Right lobe of liver (tissue), 6 donors: Measurements from ENCODE around the gene RASGRP3. TPM values are rescaled to one million over a fixed set of nuclear protein-coding genes. Genes with fewer than 3 reads are reported as not detected.
"Not testable (repeated sequence)": the region's sequence is repeated elsewhere in the genome, so short reads cannot be mapped to it uniquely, and the experiment has no call there.

Source experiments
- ATAC-seq, 4 donors: fragments of 200-7000 bp; cut with Tn5 transposase; one replicate each; pipeline ENCODE4 v1.9.1; 2020; ENCODE audit warnings: mild to moderate bottlenecking in 4 of 4, moderate library complexity in 4 of 4
- DNase-seq, 3 donors: peaks; one replicate each; pipeline ENCODE4 v3.0.0-alpha.2; 2020
- H3K27ac ChIP-seq, 3 donors: fragments of 200-600 bp; one replicate each; pipeline ENCODE4 v1.8.0; 2022
- H3K27me3 ChIP-seq, 2 donors: fragments of 200-600 bp; one replicate each; pipeline ENCODE4 v1.8.0; 2022
- H3K36me3 ChIP-seq, 4 donors: fragments of 200-600 bp; sonication (generic) in 1 of 4; one replicate each; pipeline versions ENCODE4 v1.5.1 to v1.8.0; 2017 to 2022; ENCODE audit warnings: control low read depth in 1 of 4
- H3K4me1 ChIP-seq, 4 donors: fragments of 200-600 bp; sonication (generic) in 1 of 4; one replicate each; pipeline versions ENCODE4 v1.5.1 to v1.8.0; 2017 to 2022; ENCODE audit warnings: control low read depth in 1 of 4
- H3K4me3 ChIP-seq, 3 donors: fragments of 200-600 bp; one replicate each; pipeline ENCODE4 v1.8.0; 2022
- H3K9me3 ChIP-seq, 4 donors: fragments of 200-600 bp; sonication (generic) in 1 of 4; one replicate each; pipeline versions ENCODE4 v1.5.1 to v1.8.0; 2017 to 2022; ENCODE audit warnings: control low read depth in 1 of 4
- POLR2A ChIP-seq: fragments of 450-650 bp; IDR thresholded peaks from one replicate; pipeline ENCODE4 v1.6.1; 2017; ENCODE audit warnings: antibody characterized with exemption, mild to moderate bottlenecking
- WGBS: methylation state at CpG from one replicate; pipeline ENCODE4 v1.1.6; 2018; ENCODE audit warnings: low coverage, low lambda C conversion rate; ENCODE audit not compliant: insufficient coverage; ENCODE audit errors: missing lambda C conversion rate; 5-methylcytosine and 5-hydroxymethylcytosine counted together
- intact Hi-C, 2 donors: fragments of 100-400 bp; cut with DNase I; formaldehyde crosslinking; loops; one replicate each; pipeline versions ENCODE4 v1.11.2 to v1.14.1; 2022
- total RNA-seq, 6 experiments: library from RNA; depleted of rRNA in 2 of 6; stranded (reverse); fragments of >200 nt in 2 of 6; fragmentation: NEBNext Ultra II Directional in 3 of 6; extraction: Animal tissue kit (Norgen Biotek cat#: 25700) in 3 of 6; gene quantifications; one replicate each; pipeline versions ENCODE4 v1.1.0 to v1.2.4, GENCODE V29; 2016 to 2023
- TF ChIP-seq, protein P1 (sequence below), 4 donors: fragments of 200-600 bp in 3 of 4; fragments of 450-650 bp in 1 of 4; IDR thresholded peaks; one replicate each; pipeline versions ENCODE4 v1.5.1 to v1.8.0; 2016 to 2022; ENCODE audit warnings: antibody characterized with exemption in 4 of 4, mild to moderate bottlenecking in 2 of 4
- donor health status: DM: no; HTN: yes; CAD: no.
- donor health status: DM: no; HTN: no; CAD: no.
- donor health status: DM: no; HTN: no; CAD: no.
- donor health status: DM: no; HTN: yes; CAD: no.
- donor health status: DM: no; HTN: yes; CAD: no.

RASGRP3 gene
- total RNA-seq, 6 experiments from 2014 or later: 3.0 to 11.5 (median 5.0) TPM

DNA sequence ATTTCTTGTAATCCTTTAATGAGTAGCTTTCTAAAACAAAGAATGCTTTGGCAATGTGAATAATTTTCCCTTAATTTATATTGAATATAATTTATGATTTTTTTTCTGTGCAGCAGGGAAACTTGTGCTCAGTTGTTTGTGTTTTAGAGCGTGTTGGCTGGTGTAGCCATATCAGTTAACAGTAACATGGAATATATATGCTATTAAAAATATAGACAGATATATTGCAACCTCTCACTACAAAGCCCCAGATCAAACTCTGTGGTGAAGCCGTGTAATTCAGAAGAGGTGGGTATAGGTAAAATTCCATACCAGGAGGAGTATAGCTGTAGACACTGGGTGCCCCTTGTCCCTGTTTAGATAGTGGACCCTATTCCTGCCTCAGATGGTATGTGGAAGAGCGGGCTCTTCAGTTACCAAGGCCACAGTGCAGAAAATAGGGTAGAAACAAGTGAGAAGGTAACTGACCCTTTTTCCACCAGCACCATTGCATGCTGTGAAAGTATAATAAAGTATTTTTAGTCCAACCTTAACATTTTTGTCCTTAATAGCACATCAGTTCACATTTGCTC is 18.1 kb upstream of the RASGRP3 start:
- Histone ChIP-seq H3K36me3 (no peaks in the 10 kb centered on the region), H3K4me3 (no peak overlapping the region), H3K27me3 (no peaks in the 10 kb centered on the region), H3K4me1 (peaks cover 0 to 14% (median 6%) of the 10 kb centered on the region in 4 donors), H3K27ac (peak overlapping the region in 2 of 3 donors; percentile 38 to 86), H3K9me3 (no peaks in the 10 kb centered on the region)
- peak in 2 of 4 donors; percentile 18 for ATAC-seq
- intact Hi-C loops: no loop called here
- 65% methylated on average over 3 of the region's 3 CpGs for WGBS
- TF ChIP-seq POLR2A: no peak
- TF ChIP-seq, protein P1, sequence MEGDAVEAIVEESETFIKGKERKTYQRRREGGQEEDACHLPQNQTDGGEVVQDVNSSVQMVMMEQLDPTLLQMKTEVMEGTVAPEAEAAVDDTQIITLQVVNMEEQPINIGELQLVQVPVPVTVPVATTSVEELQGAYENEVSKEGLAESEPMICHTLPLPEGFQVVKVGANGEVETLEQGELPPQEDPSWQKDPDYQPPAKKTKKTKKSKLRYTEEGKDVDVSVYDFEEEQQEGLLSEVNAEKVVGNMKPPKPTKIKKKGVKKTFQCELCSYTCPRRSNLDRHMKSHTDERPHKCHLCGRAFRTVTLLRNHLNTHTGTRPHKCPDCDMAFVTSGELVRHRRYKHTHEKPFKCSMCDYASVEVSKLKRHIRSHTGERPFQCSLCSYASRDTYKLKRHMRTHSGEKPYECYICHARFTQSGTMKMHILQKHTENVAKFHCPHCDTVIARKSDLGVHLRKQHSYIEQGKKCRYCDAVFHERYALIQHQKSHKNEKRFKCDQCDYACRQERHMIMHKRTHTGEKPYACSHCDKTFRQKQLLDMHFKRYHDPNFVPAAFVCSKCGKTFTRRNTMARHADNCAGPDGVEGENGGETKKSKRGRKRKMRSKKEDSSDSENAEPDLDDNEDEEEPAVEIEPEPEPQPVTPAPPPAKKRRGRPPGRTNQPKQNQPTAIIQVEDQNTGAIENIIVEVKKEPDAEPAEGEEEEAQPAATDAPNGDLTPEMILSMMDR (IDR thresholded peaks at IDR 0.05): no peak
- DNase-seq: no peak

DNA sequence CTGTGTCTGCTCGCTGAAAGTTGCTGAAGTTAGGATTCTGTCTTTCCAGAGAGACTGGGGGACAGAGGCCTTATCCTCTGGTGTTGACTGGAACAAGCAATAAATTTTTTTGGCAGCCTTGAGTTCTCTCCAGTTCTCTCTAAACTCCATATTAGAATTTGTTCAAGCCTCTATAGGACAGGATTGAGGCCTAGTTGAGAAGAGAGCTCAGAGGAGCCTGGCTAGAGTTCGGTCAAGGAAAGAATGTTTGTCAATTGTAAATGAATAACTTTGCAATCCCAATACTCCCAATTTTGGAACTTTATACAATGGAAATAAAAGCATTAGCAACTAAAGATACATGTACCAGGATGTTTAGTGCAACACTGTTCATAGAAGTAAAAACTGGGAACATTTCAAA is 16.7 kb upstream of the RASGRP3 start:
- H3K27ac ChIP-seq: peak overlapping the region in 2 of 3 donors; percentile 32 to 35
- DNase-seq (no peak), ATAC-seq (peak; percentile 34 to 80 (median 55))
- no peaks in the 10 kb centered on the region for H3K36me3 ChIP-seq
- 63% methylated on average over 2 of the region's 2 CpGs for WGBS
- H3K27me3 ChIP-seq: no peaks in the 10 kb centered on the region
- H3K4me3 ChIP-seq: no peak overlapping the region
- no peaks in the 10 kb centered on the region for H3K9me3 ChIP-seq
- intact Hi-C loops: no loop called here
- H3K4me1 ChIP-seq: peaks cover 0 to 14% (median 6%) of the 10 kb centered on the region in 4 donors
- TF ChIP-seq POLR2A: no peak
- TF ChIP-seq, protein P1 (IDR thresholded peaks at IDR 0.05): no peak

DNA sequence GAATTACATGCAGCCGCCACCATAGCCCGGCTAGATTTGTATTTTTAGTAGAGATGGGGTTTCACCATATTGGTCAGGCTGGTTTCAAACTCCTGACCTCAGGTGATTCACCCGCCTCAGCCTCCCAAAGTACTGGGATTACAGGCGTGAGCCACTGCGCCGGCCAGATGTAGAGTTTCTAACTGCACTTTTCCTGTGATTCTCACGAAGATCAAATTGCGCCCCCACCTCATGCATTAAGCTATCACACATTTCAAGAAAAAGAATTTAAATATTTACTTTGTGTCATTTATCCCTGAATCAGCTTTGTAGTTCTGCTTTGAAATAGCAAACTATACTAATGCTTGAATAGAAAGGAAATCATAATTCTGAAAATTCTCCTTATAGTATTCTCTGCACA is 13.9 kb upstream of the RASGRP3 start:
- H3K27me3 ChIP-seq, H3K27ac ChIP-seq, intact Hi-C loops, H3K4me3 ChIP-seq, H3K36me3 ChIP-seq, ATAC-seq, DNase-seq, H3K9me3 ChIP-seq: not testable (repeated sequence)
- WGBS: 95% methylated on average over 8 of the region's 8 CpGs
- peaks cover 0 to 11% (median 5%) of the 10 kb centered on the region in 4 donors for H3K4me1 ChIP-seq

DNA sequence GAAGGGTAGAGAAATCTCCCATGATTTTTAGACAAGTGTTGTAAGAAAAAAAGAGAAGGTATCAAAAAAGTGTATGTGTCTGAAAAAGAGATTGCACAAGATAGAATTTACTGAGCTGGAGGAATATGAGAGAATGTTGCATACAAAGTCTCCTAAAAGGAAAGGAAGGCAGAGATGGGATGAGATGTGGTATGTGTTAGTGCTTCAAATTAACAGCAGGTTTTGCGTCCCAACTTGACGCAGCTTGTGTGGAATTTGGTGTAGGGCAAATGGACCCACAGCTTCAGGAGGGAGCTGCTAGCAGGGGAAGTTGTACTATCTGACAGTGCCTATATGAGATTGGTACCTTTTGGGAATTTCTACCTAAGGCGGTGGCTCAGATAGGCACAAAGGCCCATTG is 9.0 kb upstream of the RASGRP3 start:
- Histone ChIP-seq H3K4me1 (no peaks in the 10 kb centered on the region), H3K36me3 (no peaks in the 10 kb centered on the region), H3K27ac (no peak overlapping the region), H3K9me3 (no peaks in the 10 kb centered on the region), H3K27me3 (no peaks in the 10 kb centered on the region), H3K4me3 (no peak overlapping the region)
- no peak for DNase-seq
- no peak for ATAC-seq
- TF ChIP-seq, protein P1 (IDR thresholded peaks at IDR 0.05): no peak
- TF ChIP-seq POLR2A: no peak
- intact Hi-C loops: no loop called here
- 83% methylated on average over 3 of the region's 3 CpGs for WGBS

DNA sequence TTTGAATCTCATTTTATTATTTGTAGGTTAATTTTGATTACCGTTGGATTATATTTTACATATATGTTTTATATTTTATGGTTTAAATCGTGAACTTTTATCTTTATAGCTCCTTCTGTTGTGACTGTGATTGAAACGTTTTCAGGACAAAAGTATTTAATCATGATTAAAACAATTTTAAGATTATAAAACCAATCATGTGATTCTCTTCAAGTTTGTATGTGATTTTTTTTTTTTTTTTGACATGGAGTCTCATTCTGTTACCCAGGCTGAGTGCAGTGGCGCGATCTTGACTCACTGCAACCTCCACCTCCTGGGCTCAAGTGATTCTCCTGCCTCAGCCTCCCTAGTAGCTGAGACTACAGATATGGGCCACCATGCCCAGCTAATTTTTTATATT is 7.2 kb upstream of the RASGRP3 start:
- H3K27me3 ChIP-seq: no peaks in the 10 kb centered on the region
- H3K27ac ChIP-seq: no peak overlapping the region
- no peaks in the 10 kb centered on the region for H3K4me1 ChIP-seq
- intact Hi-C loops: no loop called here
- ATAC-seq (no peak), DNase-seq (no peak)
- H3K9me3 ChIP-seq: no peaks in the 10 kb centered on the region
- no peaks in the 10 kb centered on the region for H3K36me3 ChIP-seq
- no peak overlapping the region for H3K4me3 ChIP-seq
- TF ChIP-seq, protein P1 (IDR thresholded peaks at IDR 0.05): no peak
- TF ChIP-seq POLR2A: no peak
- 95% methylated on average over 5 of the region's 5 CpGs for WGBS
